Measurements from ENCODE around the gene PPM1D.
"Not testable (repeated sequence)": the region's sequence is repeated elsewhere in the genome, so short reads cannot be mapped to it uniquely, and the experiment has no call there.

PPM1D gene

GRCh38 chr17:60599620-60600489 is at the start of gene PPM1D:
Gene PPM1D, plus strand, starts transcription at chr17:60600193. Its CDS starts 222 bp downstream, at chr17:60600415.
- DNase-seq (ENCODE audit: low spot score): peak; percentile 99

GRCh38 chr17:60552255-60552654 is 47.7 kb upstream of the PPM1D start:
- not testable (repeated sequence) for DNase-seq (ENCODE audit: low spot score)

GRCh38 chr17:60554377-60554788 is 45.6 kb upstream of the PPM1D start:
- no peak for DNase-seq (ENCODE audit: low spot score)

GRCh38 chr17:60555786-60556185 is 44.2 kb upstream of the PPM1D start:
- no peak for DNase-seq (ENCODE audit: low spot score)

- DNase-seq (ENCODE audit: low spot score): no peak
Observed at GRCh38 chr17:60557805-60558204, 42.2 kb upstream of the PPM1D start.

GRCh38 chr17:60559659-60559994 is 40.4 kb upstream of the PPM1D start:
- no peak for DNase-seq (ENCODE audit: low spot score)

GRCh38 chr17:60559995-60560859 is 39.8 kb upstream of the PPM1D start:
- no peak for DNase-seq (ENCODE audit: low spot score)

- DNase-seq (ENCODE audit: low spot score): no peak
Observed at GRCh38 chr17:60560860-60561257, 39.1 kb upstream of the PPM1D start.

- DNase-seq (ENCODE audit: low spot score): no peak
Observed at GRCh38 chr17:60562421-60562820, 37.6 kb upstream of the PPM1D start.

GRCh38 chr17:60563743-60564142 is 36.2 kb upstream of the PPM1D start:
- no peak for DNase-seq (ENCODE audit: low spot score)

- no peak for DNase-seq (ENCODE audit: low spot score)
Observed at GRCh38 chr17:60565233-60565632, 34.8 kb upstream of the PPM1D start.

- peak; percentile 15 for DNase-seq (ENCODE audit: low spot score)
Observed at GRCh38 chr17:60573236-60574051, 26.5 kb upstream of the PPM1D start.

GRCh38 chr17:60577147-60577915 is 22.7 kb upstream of the PPM1D start:
- peak; percentile 17 for DNase-seq (ENCODE audit: low spot score)

GRCh38 chr17:60579090-60579489 is 20.9 kb upstream of the PPM1D start:
- DNase-seq (ENCODE audit: low spot score): no peak

GRCh38 chr17:60579551-60579950 is 20.4 kb upstream of the PPM1D start:
- DNase-seq (ENCODE audit: low spot score): no peak

GRCh38 chr17:60583008-60583407 is 17.0 kb upstream of the PPM1D start:
- DNase-seq (ENCODE audit: low spot score): no peak

- DNase-seq (ENCODE audit: low spot score): no peak
Observed at GRCh38 chr17:60585887-60586286, 14.1 kb upstream of the PPM1D start.

GRCh38 chr17:60586288-60586974 is 13.6 kb upstream of the PPM1D start:
- peak; percentile 39 for DNase-seq (ENCODE audit: low spot score)

GRCh38 chr17:60590070-60590469 is 9.9 kb upstream of the PPM1D start:
- DNase-seq (ENCODE audit: low spot score): no peak

- DNase-seq (ENCODE audit: low spot score): no peak
Observed at GRCh38 chr17:60592750-60593149, 7.2 kb upstream of the PPM1D start.
